Body of pancreas (tissue), 4 donors: ENCODE results near the gene ZBTB17. TPM values are rescaled to one million over a fixed set of nuclear protein-coding genes. Genes with fewer than 3 reads are reported as not detected.
"Not testable (repeated sequence)": the region's sequence is repeated elsewhere in the genome, so short reads cannot be mapped to it uniquely, and the experiment has no call there.

Experiments used
- ATAC-seq: fragments of 150-250 bp; one replicate; pipeline ENCODE4 v1.9.1; 2016
- DNase-seq, 4 donors: peaks; one replicate each; pipeline ENCODE4 v3.0.0-alpha.2; 2019
- H3K27ac ChIP-seq, 4 donors: fragments of 200-600 bp; sonication (generic); 1 replicate in 3 of 4; 2 replicates in 1 of 4; pipeline versions ENCODE4 v1.5.1 to v1.6.1; 2016 to 2019; ENCODE audit warnings: mild to moderate bottlenecking in 1 of 4, mixed read lengths in 1 of 4, moderate library complexity in 1 of 4
- H3K27me3 ChIP-seq, 2 donors: fragments of 200-600 bp; sonication (generic); one replicate each; pipeline ENCODE4 v1.6.0; 2016; ENCODE audit warnings: mild to moderate bottlenecking in 1 of 2
- H3K36me3 ChIP-seq, 2 donors: fragments of 200-600 bp; sonication (generic); replicated peaks in 1 of 2; 2 replicates each; pipeline ENCODE4 v1.5.1; 2016; ENCODE audit warnings: low read depth in 2 of 2; ENCODE audit not compliant: insufficient read depth in 1 of 2
- H3K4me1 ChIP-seq: fragments of 200-600 bp; sonication (generic); one replicate; pipeline ENCODE4 v1.6.0; 2016
- H3K4me3 ChIP-seq, 2 donors: fragments of 200-600 bp; sonication (generic); 1 replicate in 1 of 2; 2 replicates in 1 of 2; pipeline ENCODE4 v1.5.1; 2016 to 2019
- H3K9me3 ChIP-seq, 3 donors: fragments of 200-600 bp; sonication (generic); 1 replicate in 2 of 3; 2 replicates in 1 of 3; pipeline ENCODE4 v1.5.1; 2016
- POLR2A ChIP-seq, 3 donors: fragments of 450-650 bp; IDR thresholded peaks; one replicate each; pipeline ENCODE4 v1.6.1; 2016; ENCODE audit warnings: antibody characterized with exemption in 3 of 3, mild to moderate bottlenecking in 2 of 3
- WGBS, 2 donors: methylation state at CpG; one replicate each; pipeline ENCODE4 v1.1.5; 2017; 5-methylcytosine and 5-hydroxymethylcytosine counted together
- intact Hi-C: fragments of 100-400 bp; cut with DNase I; formaldehyde crosslinking; loops from one replicate; pipeline ENCODE4 v1.15.1; 2023
- total RNA-seq, 2 donors: library from RNA; depleted of rRNA; stranded (reverse); fragments of >200 nt; gene quantifications; one replicate each; pipeline ENCODE4 v1.1.0, GENCODE V29; 2016
- TF ChIP-seq, protein P1 (sequence below), 7 experiments: fragments of 450-650 bp in 4 of 7; fragments of 200-600 bp in 3 of 7; sonication (generic) in 3 of 7; IDR thresholded peaks; one replicate each; pipeline ENCODE4 v1.5.1; 2016 to 2019; ENCODE audit warnings: antibody characterized with exemption in 7 of 7

ZBTB17 gene
- total RNA-seq, 2 donors from 2014 or later = 28.8 to 73.2 TPM

DNA sequence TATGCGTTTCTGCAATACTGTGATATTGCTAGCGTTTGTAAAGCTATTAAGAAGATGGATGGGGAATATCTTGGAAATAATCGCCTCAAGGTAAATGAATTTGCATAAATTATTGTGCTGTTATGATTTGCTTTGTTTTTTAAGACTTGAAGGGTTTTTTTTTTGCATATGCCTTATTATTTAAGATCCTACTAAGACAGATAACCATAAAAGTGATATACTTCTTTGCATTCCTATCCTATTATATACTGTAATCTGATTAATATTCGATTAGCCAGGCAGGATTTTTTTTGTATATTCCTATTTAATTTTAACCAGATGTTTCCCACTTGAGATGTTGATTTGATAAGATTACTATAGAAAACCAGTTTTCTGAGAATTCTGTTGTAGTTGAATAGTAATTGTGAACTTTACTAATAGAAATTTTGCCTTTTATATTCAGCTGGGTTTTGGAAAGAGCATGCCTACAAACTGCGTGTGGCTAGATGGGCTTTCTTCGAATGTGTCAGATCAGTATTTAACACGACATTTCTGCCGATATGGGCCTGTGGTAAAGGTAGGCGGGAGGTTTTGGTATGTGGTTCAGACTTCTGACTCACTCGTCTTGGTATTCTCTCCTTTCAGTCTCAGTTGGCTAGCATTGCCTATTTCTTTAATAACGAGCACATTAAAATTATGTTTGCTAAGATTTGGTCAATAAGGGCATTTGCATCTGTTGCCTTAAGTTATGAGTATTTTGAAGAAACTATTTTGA lies 56.8 kb downstream of the ZBTB17 start:
- DNase-seq = no peak
- 87% methylated on average over 11 of the region's 11 CpGs for WGBS, 2 donors
- H3K27me3 ChIP-seq = no peaks in the 10 kb centered on the region
- ATAC-seq = no peak
- intact Hi-C loops = no loop called here
- H3K36me3 ChIP-seq = peaks cover 8 to 25% of the 10 kb centered on the region in 2 donors
- H3K9me3 ChIP-seq = no peaks in the 10 kb centered on the region
- H3K4me3 ChIP-seq = no peak overlapping the region
- no peaks in the 10 kb centered on the region for H3K4me1 ChIP-seq
- TF ChIP-seq, protein P1, sequence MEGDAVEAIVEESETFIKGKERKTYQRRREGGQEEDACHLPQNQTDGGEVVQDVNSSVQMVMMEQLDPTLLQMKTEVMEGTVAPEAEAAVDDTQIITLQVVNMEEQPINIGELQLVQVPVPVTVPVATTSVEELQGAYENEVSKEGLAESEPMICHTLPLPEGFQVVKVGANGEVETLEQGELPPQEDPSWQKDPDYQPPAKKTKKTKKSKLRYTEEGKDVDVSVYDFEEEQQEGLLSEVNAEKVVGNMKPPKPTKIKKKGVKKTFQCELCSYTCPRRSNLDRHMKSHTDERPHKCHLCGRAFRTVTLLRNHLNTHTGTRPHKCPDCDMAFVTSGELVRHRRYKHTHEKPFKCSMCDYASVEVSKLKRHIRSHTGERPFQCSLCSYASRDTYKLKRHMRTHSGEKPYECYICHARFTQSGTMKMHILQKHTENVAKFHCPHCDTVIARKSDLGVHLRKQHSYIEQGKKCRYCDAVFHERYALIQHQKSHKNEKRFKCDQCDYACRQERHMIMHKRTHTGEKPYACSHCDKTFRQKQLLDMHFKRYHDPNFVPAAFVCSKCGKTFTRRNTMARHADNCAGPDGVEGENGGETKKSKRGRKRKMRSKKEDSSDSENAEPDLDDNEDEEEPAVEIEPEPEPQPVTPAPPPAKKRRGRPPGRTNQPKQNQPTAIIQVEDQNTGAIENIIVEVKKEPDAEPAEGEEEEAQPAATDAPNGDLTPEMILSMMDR (IDR thresholded peaks at IDR 0.05) = no peak
- TF ChIP-seq POLR2A (IDR thresholded peaks at IDR 0.05) = no peak
- no peak overlapping the region for H3K27ac ChIP-seq

DNA sequence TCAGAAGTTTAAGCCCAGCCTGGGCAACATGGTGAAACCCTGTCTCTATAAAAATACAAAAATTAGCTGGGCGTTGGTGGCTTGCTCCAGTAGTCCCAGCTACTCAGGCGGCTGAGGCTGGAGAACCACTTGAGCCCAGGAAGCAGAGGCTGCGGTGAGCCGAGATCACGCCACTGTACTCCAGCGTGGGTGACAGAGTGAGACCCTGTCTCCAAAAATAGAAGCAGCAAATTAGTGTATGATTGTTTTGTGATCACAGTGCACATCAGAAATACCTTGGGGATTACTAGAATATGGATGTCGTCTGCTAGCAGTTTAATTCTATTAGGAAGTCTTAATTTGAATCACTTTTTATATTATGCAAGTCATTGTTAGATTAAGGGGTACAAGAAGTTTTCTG lies 59.0 kb downstream of the ZBTB17 start:
- Histone ChIP-seq H3K9me3 (no peaks in the 10 kb centered on the region), H3K4me3 (no peak overlapping the region), H3K36me3 (peaks cover 8 to 20% of the 10 kb centered on the region in 2 donors), H3K4me1 (peaks cover 14% of the 10 kb centered on the region), H3K27ac (no peak overlapping the region), H3K27me3 (no peaks in the 10 kb centered on the region)
- ATAC-seq = no peak
- intact Hi-C loops = no loop called here
- no peak for DNase-seq
- WGBS, 2 donors = 92 to 96% methylated on average over 7 of the region's 7 CpGs
- TF ChIP-seq POLR2A (IDR thresholded peaks at IDR 0.05) = no peak
- TF ChIP-seq, protein P1 (IDR thresholded peaks at IDR 0.05) = no peak

DNA sequence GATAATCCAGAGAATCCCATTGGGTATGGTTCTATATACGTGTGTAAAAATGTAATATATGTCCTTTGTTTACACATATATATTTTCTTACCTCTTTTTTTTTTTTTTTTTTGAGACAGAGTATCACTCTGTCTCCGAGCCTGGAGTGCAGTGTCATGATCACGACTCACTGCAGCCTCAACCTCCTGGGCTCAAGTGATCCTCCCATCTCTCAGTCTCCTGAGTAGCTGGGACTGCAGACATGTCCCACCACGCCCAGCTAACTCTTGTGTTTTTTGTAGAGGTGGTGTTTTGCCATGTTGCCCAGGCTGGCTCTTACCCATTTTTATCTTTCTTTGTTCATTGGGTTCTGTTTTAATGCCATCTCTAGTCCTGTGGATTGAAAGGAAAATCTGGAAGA lies 59.5 kb downstream of the ZBTB17 start:
- H3K27me3 ChIP-seq = no peaks in the 10 kb centered on the region
- no peak overlapping the region for H3K4me3 ChIP-seq
- peaks cover 19% of the 10 kb centered on the region for H3K4me1 ChIP-seq
- no peak overlapping the region for H3K27ac ChIP-seq
- no peak for ATAC-seq
- DNase-seq = no peak
- 92% methylated on average over 4 of the region's 4 CpGs for WGBS, 2 donors
- H3K9me3 ChIP-seq = no peaks in the 10 kb centered on the region
- TF ChIP-seq POLR2A (IDR thresholded peaks at IDR 0.05) = no peak
- TF ChIP-seq, protein P1 (IDR thresholded peaks at IDR 0.05) = no peak
- peaks cover 8 to 19% of the 10 kb centered on the region in 2 donors for H3K36me3 ChIP-seq
- intact Hi-C loops = no loop called here

DNA sequence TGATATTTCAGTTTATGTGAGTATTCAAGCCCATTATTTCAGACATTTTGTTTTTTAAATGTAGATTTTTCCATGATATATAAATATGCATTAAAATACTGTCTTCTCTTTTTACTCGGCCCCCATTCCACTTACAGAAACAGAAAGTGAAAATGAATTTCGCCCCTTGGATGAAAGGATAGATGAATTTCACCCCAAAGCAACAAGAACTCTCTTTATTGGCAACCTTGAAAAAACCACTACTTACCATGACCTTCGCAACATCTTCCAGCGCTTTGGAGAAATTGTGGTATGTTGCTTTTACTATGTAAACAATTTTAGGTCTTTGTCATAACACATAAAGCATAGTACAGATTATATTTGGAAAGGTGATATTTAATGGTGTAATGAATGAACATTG lies 59.9 kb downstream of the ZBTB17 start:
- H3K9me3 ChIP-seq = no peaks in the 10 kb centered on the region
- TF ChIP-seq, protein P1 (IDR thresholded peaks at IDR 0.05) = no peak
- TF ChIP-seq POLR2A (IDR thresholded peaks at IDR 0.05) = no peak
- peaks cover 20% of the 10 kb centered on the region for H3K4me1 ChIP-seq
- no peak overlapping the region for H3K4me3 ChIP-seq
- H3K27me3 ChIP-seq = no peaks in the 10 kb centered on the region
- peaks cover 4 to 14% of the 10 kb centered on the region in 2 donors for H3K36me3 ChIP-seq
- H3K27ac ChIP-seq = no peak overlapping the region
- intact Hi-C loops = no loop called here
- 83 to 90% methylated on average over 4 of the region's 4 CpGs for WGBS, 2 donors
- ATAC-seq = no peak
- no peak for DNase-seq

DNA sequence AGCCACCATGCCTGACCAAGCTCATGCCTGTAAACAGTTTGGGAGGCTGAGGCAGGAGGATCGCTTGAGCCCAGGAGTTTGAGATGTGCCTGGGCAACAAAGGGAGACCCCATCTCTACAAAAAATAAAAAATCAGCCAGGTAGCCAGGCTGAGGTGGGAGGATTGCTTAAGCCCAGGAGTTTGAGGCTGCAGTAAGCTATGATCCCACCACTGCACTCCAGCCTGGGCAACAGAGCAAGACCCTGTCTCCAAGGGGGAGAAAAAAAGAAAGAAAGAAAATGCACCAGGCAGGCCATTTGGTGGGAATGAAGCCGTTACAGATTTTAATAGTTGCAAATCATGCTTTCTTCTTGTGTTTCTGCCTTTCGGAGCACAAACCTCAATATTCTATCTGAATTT lies 62.3 kb downstream of the ZBTB17 start:
- H3K4me3 ChIP-seq, H3K36me3 ChIP-seq, H3K27me3 ChIP-seq, ATAC-seq, H3K27ac ChIP-seq, DNase-seq, intact Hi-C loops, H3K9me3 ChIP-seq: not testable (repeated sequence)
- 97 to 98% methylated on average over 3 of the region's 3 CpGs for WGBS, 2 donors
- peaks cover 20% of the 10 kb centered on the region for H3K4me1 ChIP-seq
